SK-N-MC (cell line): ENCODE data around the gene SMIM1.

Experiments
- DNase-seq: peaks from one replicate; pipeline ENCODE4 v3.0.0-alpha.2; 2011; ENCODE audit warnings: low read depth, low spot score
- H3K27ac ChIP-seq: fragments of 200-600 bp; sonication (generic); 2 replicates; pipeline ENCODE4 v1.5.1; 2016; ENCODE audit warnings: mixed run types
- H3K36me3 ChIP-seq: fragments of 200-600 bp; sonication (generic); 2 replicates; pipeline ENCODE4 v1.6.1; 2017; ENCODE audit warnings: antibody characterized with exemption, low read length, mixed read lengths; ENCODE audit not compliant: insufficient read depth
- H3K4me3 ChIP-seq: fragments of 200-600 bp; sonication (generic); 2 replicates; pipeline ENCODE4 v1.5.1; 2016
- H3K9ac ChIP-seq: fragments of 200-600 bp; sonication (generic); 2 replicates; pipeline ENCODE4 v1.8.0; 2017; ENCODE audit warnings: mixed run types, mixed read lengths; ENCODE audit not compliant: insufficient read length
- H3K9me3 ChIP-seq: fragments of 200-600 bp; sonication (generic); 2 replicates; pipeline ENCODE4 v1.6.1; 2017; ENCODE audit warnings: low read depth, mild to moderate bottlenecking, antibody characterized with exemption, low read length, moderate library complexity, mixed read lengths
- EZH2 ChIP-seq: fragments of 200-600 bp; sonication (generic); IDR thresholded peaks from one replicate; pipeline ENCODE4 v1.6.1; 2017; ENCODE audit warnings: antibody characterized with exemption
- FOXP2 ChIP-seq: optimal IDR thresholded peaks from 2 replicates; pipeline ENCODE3; 2011; ENCODE audit warnings: mild to moderate bottlenecking, moderate library complexity; ENCODE audit not compliant: insufficient read depth; ENCODE audit errors: extremely low read length, control extremely low read depth
- POLR2AphosphoS5 ChIP-seq: IDR thresholded peaks from 2 replicates; pipeline ENCODE4 v1.6.1; 2012; ENCODE audit warnings: mild to moderate bottlenecking, low read depth, low read length, borderline replicate concordance

SMIM1 gene

DNA sequence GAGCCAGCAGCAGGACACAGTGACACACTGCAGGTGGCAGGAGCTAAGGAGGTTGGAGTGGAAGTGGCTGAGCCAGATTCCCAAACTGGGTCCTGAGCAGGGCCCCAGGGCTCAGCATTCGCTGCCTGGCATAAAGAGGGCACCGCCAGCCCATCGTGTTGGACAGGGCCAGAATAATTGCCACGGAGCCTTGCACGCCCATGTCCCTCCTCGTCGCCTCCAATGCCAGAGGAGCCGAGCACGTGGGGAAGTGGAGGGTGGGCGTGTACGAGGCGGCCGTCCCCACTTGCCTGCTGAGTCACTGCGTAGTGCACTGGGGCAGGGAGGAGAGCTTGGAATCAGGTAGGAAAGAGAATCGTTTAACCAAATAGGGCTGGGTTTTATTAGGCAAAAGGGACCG lies 49.9 kb downstream of the SMIM1 start:
- H3K36me3 ChIP-seq = no peaks in the 10 kb centered on the region; the same call in 1 of the 2 replicates
- TF ChIP-seq POLR2AphosphoS5 (no peak), FOXP2 (no peak)
- H3K27ac ChIP-seq = no peak overlapping the region
- no peak overlapping the region for H3K4me3 ChIP-seq
- no peaks in the 10 kb centered on the region for H3K9me3 ChIP-seq
- H3K9ac ChIP-seq = no peak overlapping the region
- no peak for DNase-seq

DNA sequence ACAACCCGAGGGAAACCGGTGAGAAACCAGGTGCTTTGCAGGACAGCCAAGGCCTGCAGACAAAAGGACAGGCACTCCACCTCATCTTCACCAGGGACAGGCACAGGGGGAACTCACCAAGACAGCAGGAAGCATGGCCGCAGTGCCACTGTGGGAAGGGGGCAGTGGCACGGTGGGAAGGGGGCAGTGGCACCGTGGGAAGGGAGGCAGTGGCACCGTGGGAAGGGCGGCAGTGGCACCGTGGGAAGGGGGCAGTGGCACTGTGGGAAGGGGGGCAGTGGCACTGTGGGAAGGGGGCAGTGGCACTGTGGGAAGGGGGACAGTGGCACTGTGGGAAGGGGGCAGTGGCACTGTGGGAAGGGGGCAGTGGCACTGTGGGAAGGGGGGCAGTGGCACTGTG lies 52.1 kb downstream of the SMIM1 start:
- Histone ChIP-seq H3K9me3 (no peaks in the 10 kb centered on the region), H3K4me3 (no peak overlapping the region), H3K27ac (no peak overlapping the region), H3K36me3 (peaks cover 3% of the 10 kb centered on the region; the same call in 1 of the 2 replicates), H3K9ac (no peak overlapping the region)
- no peak for DNase-seq
- TF ChIP-seq EZH2 = no peak

DNA sequence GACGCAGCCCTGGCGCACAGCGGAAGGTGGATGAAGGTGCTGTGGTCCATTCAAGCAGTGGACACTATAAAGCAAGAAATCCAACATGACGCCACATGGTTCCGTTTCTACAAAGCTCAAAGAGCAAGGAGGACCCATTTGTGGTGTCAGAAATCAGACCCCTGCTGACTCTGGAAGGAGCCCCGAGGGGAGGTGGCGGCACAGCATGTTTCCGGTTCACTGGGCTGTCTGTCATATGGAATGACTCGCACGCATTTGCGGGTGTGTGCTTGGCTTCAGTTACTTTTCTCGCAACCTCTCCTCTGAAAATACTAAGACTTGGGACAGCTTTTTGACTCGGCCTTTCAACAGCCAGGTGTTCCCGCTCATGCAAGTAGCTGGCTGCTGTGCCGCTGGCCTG lies 52.8 kb downstream of the SMIM1 start:
- no peak for DNase-seq
- Histone ChIP-seq H3K9me3 (no peaks in the 10 kb centered on the region), H3K4me3 (no peak overlapping the region), H3K9ac (no peak overlapping the region), H3K36me3 (peaks cover 5% of the 10 kb centered on the region; the same call in 1 of the 2 replicates), H3K27ac (no peak overlapping the region)
- TF ChIP-seq FOXP2 = no peak
- no peak for TF ChIP-seq EZH2
- TF ChIP-seq POLR2AphosphoS5 = no peak
